Esophagus squamous epithelium (tissue), 4 donors: ENCODE measurements around the gene EGFL7.
A peak's percentile ranks its signal among the peaks of the same experiment; 100 is the strongest.

Experiments
- CTCF ChIP-seq, 6 experiments: fragments of 450-650 bp in 4 of 6; fragments of 200-600 bp in 2 of 6; sonication (generic) in 2 of 6; IDR thresholded peaks; one replicate each; pipeline ENCODE4 v1.5.1; 2016 to 2019; ENCODE audit warnings: antibody characterized with exemption in 6 of 6, mild to moderate bottlenecking in 4 of 6, moderate library complexity in 4 of 6
- POLR2A ChIP-seq, 4 donors: fragments of 450-650 bp; IDR thresholded peaks; one replicate each; pipeline ENCODE4 v1.6.1; 2017; ENCODE audit warnings: antibody characterized with exemption in 4 of 4, mild to moderate bottlenecking in 4 of 4, moderate library complexity in 3 of 4

- TF ChIP-seq CTCF (IDR thresholded peaks at IDR 0.05) (peak; percentile 65 to 92 (median 85)), POLR2A (IDR thresholded peaks at IDR 0.05) (no peak)
Measured at GRCh38 chr9:136631038-136632000, 31.4 kb upstream of the EGFL7 start.
